CD4-positive, alpha-beta memory T cell (primary cell): Measurements from ENCODE around the gene ARSB. TPM values are rescaled to one million over a fixed set of nuclear protein-coding genes. Genes with fewer than 3 reads are reported as not detected.

ENCODE experiments used
- CTCF ChIA-PET: fragments of 350-600 bp; sonication (Branson Sonifier 250); formaldehyde crosslinking; loops from one replicate; lab custom pipeline; 2021; ENCODE audit warnings: inconsistent platforms; ENCODE audit not compliant: partially characterized antibody; lab: Charles Lee
- POLR2A ChIA-PET: fragments of 350-600 bp; sonication (Branson Sonifier 250); formaldehyde crosslinking; loops from one replicate; lab custom pipeline; 2021; ENCODE audit not compliant: partially characterized antibody; lab: Charles Lee
- DNase-seq, 5 donors: peaks; one replicate each; pipeline versions ENCODE4 v3.0.0 to v3.0.0-alpha.2; 2020 to 2022; ENCODE audit warnings: mixed read lengths in 1 of 5
- H3K27ac ChIP-seq: one replicate; pipeline ENCODE4 v1.7.0; 2013; ENCODE audit warnings: low read depth, low read length
- H3K27me3 ChIP-seq: 2 replicates; pipeline ENCODE4 v1.7.0; 2013; ENCODE audit warnings: mild to moderate bottlenecking, low read length, moderate library complexity; ENCODE audit not compliant: insufficient read depth
- H3K36me3 ChIP-seq: 2 replicates; pipeline ENCODE4 v1.7.0; 2013; ENCODE audit warnings: mild to moderate bottlenecking, low read length, moderate library complexity; ENCODE audit not compliant: insufficient read depth
- H3K4me1 ChIP-seq: 2 replicates; pipeline ENCODE4 v1.7.0; 2013; ENCODE audit warnings: mild to moderate bottlenecking, low read length, moderate library complexity; ENCODE audit not compliant: insufficient read depth
- H3K4me3 ChIP-seq, 2 donors: one replicate each; pipeline ENCODE4 v1.7.0; 2013; ENCODE audit warnings: low read length in 2 of 2, mild to moderate bottlenecking in 1 of 2
- H3K9me3 ChIP-seq, 2 donors: one replicate each; pipeline ENCODE4 v1.7.0; 2013; ENCODE audit warnings: low read length in 2 of 2, control low read depth in 1 of 2; ENCODE audit not compliant: control insufficient read depth in 1 of 2
- H3K27ac Mint-ChIP-seq, 7 donors: one replicate each; pipeline ENCODE4 v1.8.0; 2020 to 2021; ENCODE audit warnings: mixed read lengths in 7 of 7, mild to moderate bottlenecking in 6 of 7, inconsistent platforms in 3 of 7, moderate library complexity in 3 of 7
- H3K27me3 Mint-ChIP-seq, 2 donors: one replicate each; pipeline ENCODE4 v1.8.0; 2020 to 2021; ENCODE audit warnings: mixed read lengths in 2 of 2
- H3K36me3 Mint-ChIP-seq, 2 donors: one replicate each; pipeline ENCODE4 v1.8.0; 2020 to 2021; ENCODE audit warnings: mixed read lengths in 2 of 2, inconsistent platforms in 1 of 2, mild to moderate bottlenecking in 1 of 2
- H3K4me1 Mint-ChIP-seq, 4 donors: one replicate each; pipeline ENCODE4 v1.8.0; 2020 to 2021; ENCODE audit warnings: mixed read lengths in 4 of 4, mild to moderate bottlenecking in 1 of 4
- H3K4me3 Mint-ChIP-seq, 8 donors: one replicate each; pipeline ENCODE4 v1.8.0; 2020 to 2021; ENCODE audit warnings: mixed read lengths in 8 of 8, mild to moderate bottlenecking in 7 of 8, moderate library complexity in 6 of 8, inconsistent platforms in 3 of 8
- H3K9me3 Mint-ChIP-seq, 8 donors: one replicate each; pipeline ENCODE4 v1.8.0; 2020 to 2021; ENCODE audit warnings: mixed read lengths in 8 of 8, mild to moderate bottlenecking in 5 of 8, inconsistent platforms in 3 of 8, moderate library complexity in 1 of 8
- intact Hi-C: fragments of 100-400 bp; cut with micrococcal nuclease; formaldehyde crosslinking; loops from one replicate; pipeline ENCODE4 v1.15.1; 2023
- polyA plus RNA-seq, 2 donors: library from polyadenylated mRNA; unstranded; fragments of 300-500 nt; fragmentation: Illumina TruSeq; gene quantifications; one replicate each; pipeline ENCODE4 v1.2.3, GENCODE V29; 2021
- total RNA-seq, 2 experiments: library from RNA; stranded (reverse); gene quantifications; one replicate each; pipeline ENCODE4 v1.2.3, GENCODE V29; 2021

The ARSB gene
- total and polyA plus RNA-seq, 4 experiments from 2014 or later, result 4.2 to 5.8 (median 4.9) TPM

- H3K9me3 ChIP-seq, result no peaks in the 10 kb centered on the region
- intact Hi-C loops, result no loop called here
- Mint-ChIP-seq H3K4me1 (no peaks in the 10 kb centered on the region), H3K27me3 (peaks cover 0 to 7% of the 10 kb centered on the region in 2 donors), H3K4me3 (no peak overlapping the region), H3K9me3 (peaks cover 0 to 3% (median under 1%) of the 10 kb centered on the region in 8 donors), H3K36me3 (no peaks in the 10 kb centered on the region), H3K27ac (no peak overlapping the region)
- ChIA-PET POLR2A (no interaction called here), CTCF (no interaction called here)
- H3K27me3 ChIP-seq, result no peaks in the 10 kb centered on the region
- no peak overlapping the region for H3K4me3 ChIP-seq
- H3K36me3 ChIP-seq, result no peaks in the 10 kb centered on the region
- H3K27ac ChIP-seq, result no peak overlapping the region
- no peak for DNase-seq
- H3K4me1 ChIP-seq, result no peaks in the 10 kb centered on the region
Observed at GRCh38 chr5:78730300-78731094, 254.6 kb downstream of the ARSB start.

DNA sequence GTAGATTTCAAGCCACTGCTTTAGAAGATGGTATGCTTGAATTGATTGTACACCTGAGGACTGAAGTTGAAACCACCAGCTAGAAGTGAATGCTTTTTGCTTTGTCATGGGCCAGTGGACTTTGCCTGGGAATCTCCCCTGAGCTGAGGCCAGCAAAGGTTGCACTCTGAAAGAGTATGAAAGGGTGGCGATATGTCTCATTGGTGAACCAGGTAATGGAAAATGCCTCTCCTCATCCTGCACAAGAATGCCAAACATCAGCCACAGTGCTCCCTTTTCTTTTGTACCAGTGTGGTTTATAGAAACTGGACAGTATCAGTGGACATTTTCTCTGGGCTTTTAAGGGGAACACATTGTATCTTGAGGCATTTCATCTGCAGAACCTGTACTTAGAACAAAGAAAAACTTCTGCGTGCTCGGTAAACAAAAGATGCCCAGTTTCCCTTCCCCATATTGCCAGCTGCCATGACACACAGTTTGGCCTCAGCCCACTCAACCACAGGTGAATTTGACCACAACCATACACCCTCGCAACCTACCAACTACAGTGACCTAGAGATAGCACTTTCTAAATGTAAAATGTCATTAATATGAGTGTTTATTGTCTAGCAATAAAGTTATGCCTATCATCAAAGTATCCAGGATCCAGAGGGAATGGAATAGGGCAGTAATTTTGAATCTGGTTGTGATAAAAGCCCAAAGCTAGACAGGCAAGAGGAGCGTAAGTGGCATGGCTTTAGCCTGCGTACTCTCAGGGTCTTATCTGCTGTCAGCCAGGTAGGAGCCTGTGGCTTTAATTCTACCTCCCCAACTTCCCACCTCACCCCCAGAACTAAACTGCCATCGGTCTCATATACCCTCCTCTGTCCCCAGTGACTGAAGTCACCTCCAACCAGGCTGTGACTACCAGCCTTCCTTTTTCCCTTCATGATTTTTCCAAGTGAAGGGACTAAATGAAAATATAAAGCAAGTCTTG, 257.0 kb downstream of the ARSB start:
- peaks cover 0 to 7% of the 10 kb centered on the region in 2 donors for H3K27me3 Mint-ChIP-seq

More for the DNA sequence above, 257.0 kb downstream of the ARSB start:
- DNase-seq, result no peak
- Mint-ChIP-seq H3K9me3 (peaks cover 0 to 3% (median under 1%) of the 10 kb centered on the region in 8 donors), H3K4me1 (no peaks in the 10 kb centered on the region), H3K36me3 (no peaks in the 10 kb centered on the region), H3K27ac (no peak overlapping the region), H3K4me3 (no peak overlapping the region)
- no peak overlapping the region for H3K27ac ChIP-seq
- no peaks in the 10 kb centered on the region for H3K27me3 ChIP-seq
- no peaks in the 10 kb centered on the region for H3K4me1 ChIP-seq
- no peaks in the 10 kb centered on the region for H3K36me3 ChIP-seq
- no peaks in the 10 kb centered on the region for H3K9me3 ChIP-seq
- ChIA-PET CTCF (interaction anchor here (1.4 kb wide), 1 partner anchor 27 kb away, joined by 3 read pairs; no protein-coding TSS in a partner anchor), POLR2A (no interaction called here)
- H3K4me3 ChIP-seq, result no peak overlapping the region
- intact Hi-C loops, result no loop called here

Other genes with a start within 250 kb of the ARSB start
- under 1 TPM in 1 of 2 experiments, not detected in 1; 0.49 TPM for gene DMGDH, start 84.4 kb upstream of the ARSB start, total RNA-seq
- under 1 TPM in 1 of 2 donors, not detected in 1; 0.10 TPM for gene DMGDH, start 84.4 kb upstream of the ARSB start, polyA plus RNA-seq
- gene BHMT2, start 84.5 kb upstream of the ARSB start, total RNA-seq, result not detected
- not detected for gene BHMT2, start 84.5 kb upstream of the ARSB start, polyA plus RNA-seq
- gene BHMT, start 126.5 kb upstream of the ARSB start, total RNA-seq, result not detected
- gene BHMT, start 126.5 kb upstream of the ARSB start, polyA plus RNA-seq, result not detected